Measurements from ENCODE around the gene HSD17B1.
A peak's percentile ranks its signal among the peaks of the same experiment; 100 is the strongest.
"Not testable (repeated sequence)": the region's sequence is repeated elsewhere in the genome, so short reads cannot be mapped to it uniquely, and the experiment has no call there.

Gene HSD17B1

DNA sequence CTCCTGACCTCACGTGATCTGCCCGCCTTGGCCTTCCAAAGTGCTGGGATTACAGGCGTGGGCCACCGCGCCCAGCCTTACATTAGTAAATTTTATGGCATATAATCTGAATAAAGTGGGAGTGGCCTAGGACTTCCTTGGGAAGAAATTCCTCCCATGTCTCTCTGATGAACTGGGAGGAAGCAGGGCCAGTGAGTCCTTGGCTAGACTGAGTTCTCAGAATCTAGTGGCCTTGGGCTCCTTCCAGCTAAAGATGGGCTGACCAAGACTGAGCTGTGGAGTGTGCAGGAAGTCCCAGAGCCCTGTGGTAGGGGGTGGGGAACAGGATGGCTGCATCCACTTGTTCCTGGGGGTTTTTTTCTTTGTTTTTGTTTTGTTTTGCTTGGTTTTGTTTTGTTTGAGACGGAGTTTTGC is 26.7 kb upstream of the HSD17B1 start:
- peak; percentile 68 for DNase-seq

DNA sequence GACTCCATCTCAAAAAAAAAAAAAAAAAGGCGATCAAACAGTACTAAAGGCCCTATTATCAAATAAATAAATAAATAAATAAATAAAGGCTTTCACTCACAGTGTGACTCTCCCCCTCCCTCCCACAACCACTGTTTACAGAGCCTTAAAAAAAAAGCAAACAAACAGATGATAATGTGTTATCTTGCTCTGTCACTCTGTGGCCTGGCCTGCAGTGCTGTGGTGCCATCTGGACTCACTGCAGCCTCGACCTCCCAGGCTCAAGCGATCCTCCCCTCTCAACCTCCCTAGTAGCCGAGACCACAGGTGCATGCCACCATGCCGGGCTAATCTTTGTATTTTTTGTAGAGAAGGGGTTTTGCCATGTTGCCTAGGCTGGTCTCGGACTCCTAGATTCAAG is 24.8 kb upstream of the HSD17B1 start:
- no peak for DNase-seq

DNA sequence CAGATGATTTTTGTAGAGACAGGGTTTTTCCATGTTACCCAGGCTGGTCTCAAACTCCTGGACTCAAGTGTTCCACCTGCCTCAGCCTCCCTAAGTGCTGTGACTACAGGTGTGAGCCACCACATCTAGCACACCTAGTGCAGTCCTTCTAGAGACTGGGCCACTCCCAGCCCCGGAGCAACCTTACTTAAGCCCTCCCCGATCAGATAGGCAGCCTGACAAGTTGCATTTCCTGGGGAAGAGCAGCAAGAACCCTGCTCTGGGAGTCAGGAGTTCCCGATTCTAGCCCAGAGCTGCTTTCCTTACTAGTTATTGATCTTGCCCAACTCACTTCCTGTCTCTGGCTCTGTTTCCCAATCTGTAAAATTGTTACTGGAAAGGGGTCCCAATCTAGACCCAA is 23.7 kb upstream of the HSD17B1 start:
- no peak for DNase-seq

DNA sequence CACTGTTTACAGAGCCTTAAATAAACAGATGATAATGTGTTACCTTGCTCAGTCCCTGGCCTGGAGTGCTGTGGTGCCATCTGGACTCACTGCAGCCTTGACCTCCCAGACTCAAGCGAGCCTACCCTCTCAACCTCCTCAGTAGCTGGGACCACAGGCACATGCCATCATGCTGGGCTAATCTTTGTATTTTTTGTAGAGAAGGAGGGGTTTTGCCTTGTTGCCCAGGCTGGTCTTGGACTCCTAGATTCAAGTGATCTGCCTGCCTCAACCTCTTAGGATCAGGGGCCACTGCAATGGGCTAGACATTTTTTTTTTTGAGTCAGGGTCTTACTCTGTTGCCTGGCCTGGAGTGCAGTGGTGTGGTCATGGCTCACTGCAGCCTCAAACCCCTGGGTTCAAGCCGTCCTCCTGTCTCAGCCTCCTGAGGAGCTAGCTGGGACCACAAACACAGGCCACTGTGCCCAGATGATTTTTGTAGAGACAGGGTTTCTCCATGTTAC is 21.7 kb upstream of the HSD17B1 start:
- DNase-seq, result no peak

DNA sequence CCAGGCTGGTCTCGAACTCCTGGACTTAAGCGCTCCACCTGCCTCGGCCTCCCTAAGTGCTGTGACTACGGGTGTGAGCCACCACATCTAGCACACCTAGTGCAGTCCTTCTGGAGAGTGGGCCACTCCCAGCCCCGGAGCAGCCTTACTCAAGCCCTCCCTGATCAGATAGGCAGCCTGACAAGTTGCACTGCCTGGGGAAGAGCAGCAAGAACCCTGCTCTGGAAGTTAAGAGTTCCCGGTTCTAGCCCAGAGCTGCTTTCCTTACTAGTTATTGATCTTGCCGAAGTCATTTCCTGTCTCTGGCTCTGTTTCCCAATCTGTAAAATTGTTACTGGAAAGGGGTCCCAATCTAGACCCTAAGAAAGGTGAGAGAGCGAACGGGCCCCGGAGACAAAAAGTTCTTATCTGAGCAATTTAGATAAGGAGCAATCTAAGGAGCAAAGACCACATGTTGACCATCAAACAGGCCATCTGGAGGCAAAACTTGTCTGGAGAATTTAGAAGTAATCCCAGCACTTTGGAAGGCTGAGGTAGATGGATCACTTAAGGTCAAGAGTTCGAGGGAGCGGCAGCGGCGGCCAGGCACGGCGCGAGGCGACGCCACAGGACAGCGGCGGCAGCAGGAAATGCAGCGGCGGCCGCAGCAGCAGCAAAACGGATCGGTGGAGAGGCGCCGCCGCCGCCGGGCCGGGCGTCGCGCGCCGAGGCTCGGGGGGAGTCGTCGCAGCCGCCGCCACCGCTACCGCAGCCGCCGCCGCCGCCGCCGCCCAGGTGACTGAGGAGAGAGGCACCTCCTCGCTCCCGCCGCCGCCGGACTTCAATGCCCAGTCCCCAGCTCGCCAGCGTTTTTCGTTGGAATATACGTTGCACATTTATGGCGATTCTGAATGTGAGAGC is 21.0 kb upstream of the HSD17B1 start:
- DNase-seq, result no peak

DNA sequence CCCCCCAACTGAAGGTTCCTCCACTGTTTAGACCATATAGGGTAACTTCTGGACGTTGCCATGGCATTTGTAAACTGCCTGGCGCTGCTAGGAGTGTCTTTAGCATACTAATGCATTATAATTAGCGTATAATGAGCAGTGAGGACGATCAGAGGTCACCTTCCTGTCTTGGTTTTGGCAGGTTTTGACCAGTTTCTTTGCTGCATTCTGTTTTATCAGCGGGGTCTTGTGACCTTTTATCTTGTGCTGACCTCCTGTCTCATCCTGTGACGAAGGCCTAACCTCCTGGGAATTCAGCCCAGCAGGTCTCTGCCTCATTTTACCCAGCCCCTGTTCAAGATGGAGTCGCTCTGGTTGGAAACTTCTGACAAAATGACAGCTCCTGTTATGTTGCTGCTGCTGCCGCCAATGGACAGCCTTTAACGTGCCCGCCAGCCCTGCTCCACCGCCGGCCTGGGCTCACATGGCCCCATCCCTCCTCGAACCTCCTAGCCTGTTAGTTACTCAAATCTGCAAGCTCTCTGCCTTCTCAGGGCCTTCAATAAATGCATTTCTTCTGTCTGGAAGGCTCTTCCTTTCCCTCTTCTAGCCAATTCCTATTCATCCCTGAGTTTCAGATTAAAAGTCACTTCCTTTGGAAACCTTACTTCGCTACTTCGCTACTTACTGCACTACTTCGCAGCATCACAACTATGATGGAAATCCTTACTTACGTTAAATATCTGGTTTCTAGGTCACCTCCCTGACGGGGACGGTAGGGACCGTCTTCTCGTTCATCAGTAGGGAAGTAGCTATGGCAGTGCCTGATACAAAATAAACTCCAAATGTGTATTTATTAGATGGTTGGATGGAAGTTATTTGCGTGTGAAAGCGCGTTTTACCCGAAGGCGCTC is 17.3 kb upstream of the HSD17B1 start:
- no peak for DNase-seq

DNA sequence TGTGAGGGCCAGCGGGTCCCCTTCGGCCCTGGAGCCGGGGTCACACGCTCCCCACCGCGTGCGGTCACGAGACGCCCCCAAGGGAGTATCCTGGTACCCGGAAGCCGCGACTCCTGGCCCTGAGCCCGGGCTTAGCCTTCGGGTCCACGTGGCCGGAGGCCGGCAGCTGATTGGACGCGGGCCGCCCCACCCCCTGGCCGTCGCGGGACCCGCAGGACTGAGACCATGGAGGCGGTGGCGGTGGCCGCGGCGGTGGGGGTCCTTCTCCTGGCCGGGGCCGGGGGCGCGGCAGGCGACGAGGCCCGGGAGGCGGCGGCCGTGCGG is 16.7 kb upstream of the HSD17B1 start, which contains the start of gene NAGLU:
NAGLU (plus strand) TSS at position 194 of the 324 bp plus-strand sequence; CDS start at position 226, 32 bp downstream.
- DNase-seq, result peak; percentile 85

DNA sequence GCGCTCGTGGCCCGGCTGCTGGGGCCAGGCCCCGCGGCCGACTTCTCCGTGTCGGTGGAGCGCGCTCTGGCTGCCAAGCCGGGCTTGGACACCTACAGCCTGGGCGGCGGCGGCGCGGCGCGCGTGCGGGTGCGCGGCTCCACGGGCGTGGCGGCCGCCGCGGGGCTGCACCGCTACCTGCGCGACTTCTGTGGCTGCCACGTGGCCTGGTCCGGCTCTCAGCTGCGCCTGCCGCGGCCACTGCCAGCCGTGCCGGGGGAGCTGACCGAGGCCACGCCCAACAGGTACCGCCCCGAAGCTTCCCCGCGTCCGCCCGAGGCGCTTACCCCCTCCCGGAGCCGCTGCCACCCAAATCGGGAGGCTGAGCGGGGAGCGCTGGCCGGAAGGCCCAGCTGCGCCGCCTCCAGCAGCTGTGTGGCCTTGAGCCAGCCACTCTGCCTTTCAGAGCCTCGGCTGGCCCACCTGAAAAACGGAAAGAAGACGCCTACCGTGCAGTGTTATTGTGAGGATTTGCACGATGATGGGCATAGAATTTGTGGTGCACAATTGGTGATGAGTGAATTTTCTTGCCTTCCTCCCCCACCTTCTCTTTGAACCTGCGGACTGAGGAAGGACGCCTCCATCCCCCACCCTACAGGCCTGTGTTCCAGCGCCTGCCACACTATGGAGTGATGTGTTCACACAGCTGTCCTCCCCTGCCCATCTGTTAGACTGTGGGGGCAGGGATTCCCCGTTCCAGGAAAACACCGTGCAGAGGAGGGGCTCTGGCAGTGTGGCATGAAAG is 16.2 kb upstream of the HSD17B1 start:
- DNase-seq, result peak; percentile 72

DNA sequence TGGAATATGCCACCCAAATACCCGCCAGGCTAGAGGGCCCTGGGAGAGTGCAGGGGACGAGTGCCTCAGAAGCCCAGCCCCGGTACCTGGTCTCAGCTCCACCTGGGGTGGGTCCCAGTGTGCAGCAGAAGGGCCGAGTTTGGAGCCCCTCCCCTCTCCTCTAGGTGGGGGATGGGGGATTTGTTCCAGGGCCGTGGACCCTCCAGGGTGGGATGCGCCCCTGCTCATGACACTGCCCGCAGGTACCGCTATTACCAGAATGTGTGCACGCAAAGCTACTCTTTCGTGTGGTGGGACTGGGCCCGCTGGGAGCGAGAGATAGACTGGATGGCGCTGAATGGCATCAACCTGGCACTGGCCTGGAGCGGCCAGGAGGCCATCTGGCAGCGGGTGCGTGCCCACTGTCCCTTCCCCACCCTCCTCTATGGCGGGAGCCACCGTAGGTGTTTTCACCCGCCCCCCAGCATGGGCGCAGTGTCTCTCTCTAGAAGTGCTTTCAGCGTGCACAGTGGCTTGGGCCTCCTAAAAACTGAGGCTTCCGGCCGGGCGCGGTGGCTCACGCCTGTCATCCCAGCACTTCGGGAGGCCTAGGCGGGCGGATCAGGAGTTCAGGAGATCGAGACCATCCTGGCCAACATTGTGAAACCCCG is 15.4 kb upstream of the HSD17B1 start:
- DNase-seq, result no peak

DNA sequence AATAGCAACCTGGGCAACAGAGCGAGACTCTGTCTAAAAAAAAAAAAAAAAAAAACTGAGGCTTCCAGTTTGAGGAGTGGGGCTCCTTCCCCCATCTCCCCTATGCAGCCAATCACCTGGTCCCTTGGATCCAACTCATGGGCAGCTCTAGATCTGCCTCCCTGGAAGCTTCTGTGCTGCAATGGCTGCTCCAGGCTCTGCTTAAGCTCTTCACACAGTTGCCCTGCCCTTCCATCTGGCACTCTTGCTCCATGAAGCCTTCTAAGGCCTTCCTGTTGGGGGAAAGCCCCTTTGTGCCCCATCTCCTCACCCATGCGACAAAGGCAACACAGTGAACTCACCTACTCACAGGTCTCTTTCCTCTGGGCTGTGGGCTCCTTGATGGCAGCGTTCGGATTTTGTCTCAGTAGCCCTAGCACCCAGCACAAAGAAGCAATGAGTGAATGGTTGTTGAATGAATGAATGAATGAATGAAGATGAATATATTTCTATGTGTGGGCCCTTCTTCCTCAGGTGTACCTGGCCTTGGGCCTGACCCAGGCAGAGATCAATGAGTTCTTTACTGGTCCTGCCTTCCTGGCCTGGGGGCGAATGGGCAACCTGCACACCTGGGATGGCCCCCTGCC is 14.8 kb upstream of the HSD17B1 start:
- no peak for DNase-seq

DNA sequence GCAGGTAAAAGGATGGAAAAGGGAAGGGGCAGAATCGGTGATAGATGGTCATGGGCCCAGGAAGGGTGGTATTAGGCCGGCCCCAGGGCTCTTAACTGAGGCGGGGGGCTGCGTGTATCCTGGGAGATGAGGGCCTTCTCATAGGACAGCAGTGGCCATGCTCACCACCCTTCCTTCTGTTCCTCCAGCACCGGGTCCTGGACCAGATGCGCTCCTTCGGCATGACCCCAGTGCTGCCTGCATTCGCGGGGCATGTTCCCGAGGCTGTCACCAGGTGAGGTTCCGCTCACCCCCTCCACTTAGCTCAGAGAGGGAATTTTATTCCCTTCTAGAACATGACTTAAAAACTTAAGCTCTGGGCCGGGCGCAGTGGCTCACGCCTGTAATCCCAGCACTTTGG is 14.2 kb upstream of the HSD17B1 start:
- no peak for DNase-seq

DNA sequence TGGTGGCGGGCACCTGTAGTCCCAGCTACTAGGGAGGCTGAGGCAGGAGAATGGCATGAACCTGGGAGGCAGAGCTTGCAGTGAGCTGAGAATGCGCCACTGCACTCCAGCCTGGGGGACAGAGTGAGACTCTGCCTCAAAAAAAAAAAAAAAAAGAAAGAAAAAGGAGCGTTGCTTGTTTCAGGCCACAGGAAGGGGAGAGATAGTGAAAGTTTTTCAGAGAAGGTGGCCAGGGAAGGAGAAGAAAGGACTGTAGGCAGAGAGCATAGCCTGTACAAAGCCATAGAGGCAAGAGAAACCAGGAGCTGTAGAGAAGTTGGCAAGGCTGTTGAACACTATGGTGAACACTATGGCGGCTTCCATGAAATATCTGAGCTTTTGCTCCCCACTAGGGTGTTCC is 12.2 kb upstream of the HSD17B1 start:
- DNase-seq, result not testable (repeated sequence)

DNA sequence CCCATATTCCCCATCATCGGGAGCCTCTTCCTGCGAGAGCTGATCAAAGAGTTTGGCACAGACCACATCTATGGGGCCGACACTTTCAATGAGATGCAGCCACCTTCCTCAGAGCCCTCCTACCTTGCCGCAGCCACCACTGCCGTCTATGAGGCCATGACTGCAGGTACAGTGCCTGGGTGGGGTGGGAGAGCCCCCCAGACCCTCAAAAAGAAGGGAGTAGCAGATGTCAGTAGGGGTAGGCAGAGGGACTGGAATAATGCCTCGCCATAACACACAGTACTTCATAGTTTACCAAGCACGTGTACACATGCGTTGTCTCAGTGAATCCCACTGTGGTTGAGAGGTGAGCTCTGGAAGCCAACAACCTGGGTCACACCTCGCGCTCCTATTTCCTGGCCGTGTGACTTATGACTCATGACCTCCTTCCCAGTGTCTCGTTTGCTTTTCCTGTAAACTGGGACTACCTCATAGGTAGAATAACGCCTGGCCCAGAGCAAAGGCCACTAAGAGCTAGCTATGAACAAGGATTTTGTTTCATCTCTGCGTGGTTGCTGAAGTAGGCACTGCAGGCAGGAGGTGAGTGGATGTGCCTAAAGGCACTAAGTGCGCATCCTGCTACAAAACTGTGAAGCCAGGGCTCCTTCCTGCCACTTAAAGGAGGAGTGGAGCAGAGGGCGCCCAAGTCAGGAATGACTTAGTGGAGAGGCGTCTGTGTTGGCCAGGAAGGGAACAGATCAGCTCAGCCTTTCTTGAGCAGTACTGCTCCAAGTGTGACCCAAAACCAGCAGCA is 11.5 kb upstream of the HSD17B1 start:
- no peak for DNase-seq

DNA sequence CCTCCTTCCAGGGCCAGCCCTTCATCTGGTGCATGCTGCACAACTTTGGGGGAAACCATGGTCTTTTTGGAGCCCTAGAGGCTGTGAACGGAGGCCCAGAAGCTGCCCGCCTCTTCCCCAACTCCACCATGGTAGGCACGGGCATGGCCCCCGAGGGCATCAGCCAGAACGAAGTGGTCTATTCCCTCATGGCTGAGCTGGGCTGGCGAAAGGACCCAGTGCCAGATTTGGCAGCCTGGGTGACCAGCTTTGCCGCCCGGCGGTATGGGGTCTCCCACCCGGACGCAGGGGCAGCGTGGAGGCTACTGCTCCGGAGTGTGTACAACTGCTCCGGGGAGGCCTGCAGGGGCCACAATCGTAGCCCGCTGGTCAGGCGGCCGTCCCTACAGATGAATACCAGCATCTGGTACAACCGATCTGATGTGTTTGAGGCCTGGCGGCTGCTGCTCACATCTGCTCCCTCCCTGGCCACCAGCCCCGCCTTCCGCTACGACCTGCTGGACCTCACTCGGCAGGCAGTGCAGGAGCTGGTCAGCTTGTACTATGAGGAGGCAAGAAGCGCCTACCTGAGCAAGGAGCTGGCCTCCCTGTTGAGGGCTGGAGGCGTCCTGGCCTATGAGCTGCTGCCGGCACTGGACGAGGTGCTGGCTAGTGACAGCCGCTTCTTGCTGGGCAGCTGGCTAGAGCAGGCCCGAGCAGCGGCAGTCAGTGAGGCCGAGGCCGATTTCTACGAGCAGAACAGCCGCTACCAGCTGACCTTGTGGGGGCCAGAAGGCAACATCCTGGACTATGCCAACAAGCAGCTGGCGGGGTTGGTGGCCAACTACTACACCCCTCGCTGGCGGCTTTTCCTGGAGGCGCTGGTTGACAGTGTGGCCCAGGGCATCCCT is 9.3 kb upstream of the HSD17B1 start:
- no peak for DNase-seq

DNA sequence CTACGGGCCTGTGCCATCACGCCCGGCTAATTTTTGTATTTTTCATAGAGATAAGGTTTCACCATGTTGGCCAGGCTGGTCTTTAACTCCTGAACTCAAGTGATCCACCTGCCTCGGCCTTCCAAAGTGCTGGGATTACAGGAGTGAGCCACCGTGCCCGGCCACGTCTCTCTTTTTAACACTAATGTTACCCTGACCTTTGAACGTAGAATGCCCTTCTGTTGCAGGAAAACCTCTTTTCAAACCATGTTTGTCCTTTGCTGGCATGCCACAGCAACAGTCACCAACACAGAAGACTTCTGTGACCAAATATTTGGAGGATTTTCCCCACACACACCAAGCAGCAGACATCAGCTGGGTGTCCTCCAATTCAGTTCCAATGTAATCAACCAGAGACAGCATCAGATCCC is 7.8 kb upstream of the HSD17B1 start:
- DNase-seq, result no peak

DNA sequence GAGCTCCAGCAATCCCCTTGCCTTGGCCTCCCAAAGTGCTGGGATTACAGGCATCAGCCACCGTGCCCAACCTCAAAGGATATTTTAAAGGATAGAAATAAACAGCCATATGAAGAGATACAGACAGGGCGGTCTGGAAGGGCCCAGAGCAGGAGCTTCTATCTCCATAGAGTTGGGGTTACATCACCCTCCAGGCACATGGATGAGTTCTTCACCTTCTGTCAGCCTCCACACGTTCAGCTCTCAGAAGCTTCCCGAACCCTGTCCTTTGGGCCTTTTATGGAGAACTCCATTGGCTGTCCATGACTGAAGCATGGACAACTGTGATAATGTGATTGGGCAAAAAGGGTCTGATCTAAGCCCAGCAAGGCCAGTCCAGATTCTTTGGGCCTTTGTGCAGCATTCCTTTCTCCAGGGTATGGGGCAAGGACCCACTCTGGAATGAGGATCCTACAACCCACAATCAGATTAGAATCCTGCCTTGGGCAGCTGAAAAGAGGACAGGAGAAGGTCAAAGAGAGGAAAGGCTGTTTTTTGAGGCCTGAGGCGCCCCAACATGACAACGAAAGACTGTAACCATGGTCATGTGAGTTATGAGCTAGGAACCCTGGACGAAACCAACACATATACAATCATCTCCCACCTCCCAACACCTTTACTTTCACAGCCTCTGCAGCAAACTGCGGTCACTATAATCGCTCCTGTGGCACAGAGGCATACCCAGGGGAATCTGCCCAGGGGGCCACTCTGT is 6.8 kb upstream of the HSD17B1 start:
- DNase-seq, result not testable (repeated sequence)

DNA sequence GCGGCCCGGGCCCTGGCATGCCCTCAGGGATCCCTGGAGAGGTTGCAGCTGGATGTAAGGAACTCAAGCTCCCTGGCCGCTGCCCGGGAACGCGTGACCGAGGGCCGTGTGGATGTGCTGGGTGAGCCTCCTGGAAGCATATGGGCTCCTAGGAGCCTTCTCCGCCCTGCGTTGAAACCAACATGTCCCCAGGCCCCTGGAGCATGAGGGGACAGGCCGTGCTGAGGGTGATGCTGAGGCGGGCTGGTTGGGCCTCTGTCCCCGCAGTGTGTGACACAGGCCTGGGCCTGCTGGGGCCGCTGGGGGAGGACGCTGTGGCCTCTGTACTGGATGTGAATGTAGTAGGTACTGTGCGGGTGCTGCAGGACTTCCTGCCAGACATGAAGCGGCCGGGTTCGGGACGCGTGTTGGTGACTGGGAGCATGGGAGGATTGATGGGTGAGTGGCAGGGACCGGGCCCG is 5.7 kb upstream of the HSD17B1 start:
- no peak for DNase-seq

DNA sequence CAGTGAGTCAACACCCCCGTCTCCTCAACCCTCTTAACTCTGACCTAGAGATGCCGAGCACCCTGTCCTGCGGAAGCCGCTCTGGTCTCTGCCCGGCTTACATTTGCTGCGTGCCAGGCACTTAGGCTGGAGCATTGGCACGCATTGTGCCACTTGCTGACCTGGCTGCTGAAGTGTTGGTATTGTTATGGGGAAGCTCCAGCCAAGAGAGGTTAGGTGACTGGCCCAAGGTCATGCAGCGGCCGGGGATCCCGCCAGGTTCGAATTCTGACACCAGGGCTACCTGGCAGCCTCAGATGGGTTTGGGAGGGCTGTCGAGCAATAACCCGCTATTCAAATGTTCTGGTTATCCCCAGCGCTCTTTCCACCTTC is 5.0 kb upstream of the HSD17B1 start:
- DNase-seq, result no peak

Measured in fibroblast of skin of right quadriceps (primary cell).